VCaP (cell line): Measurements from ENCODE around the gene GSAP.
"Not testable (repeated sequence)": the region's sequence is repeated elsewhere in the genome, so short reads cannot be mapped to it uniquely, and the experiment has no call there.

Experiments
- H3K27ac ChIP-seq: fragments of 450-650 bp; 2 replicates; pipeline ENCODE4 v1.5.1; 2017
- TF ChIP-seq, protein P1 (sequence below): fragments of 450-650 bp; conservative IDR thresholded peaks from 2 replicates; pipeline ENCODE4 v1.5.1; 2017; ENCODE audit warnings: mild to moderate bottlenecking, moderate library complexity

Gene GSAP

DNA sequence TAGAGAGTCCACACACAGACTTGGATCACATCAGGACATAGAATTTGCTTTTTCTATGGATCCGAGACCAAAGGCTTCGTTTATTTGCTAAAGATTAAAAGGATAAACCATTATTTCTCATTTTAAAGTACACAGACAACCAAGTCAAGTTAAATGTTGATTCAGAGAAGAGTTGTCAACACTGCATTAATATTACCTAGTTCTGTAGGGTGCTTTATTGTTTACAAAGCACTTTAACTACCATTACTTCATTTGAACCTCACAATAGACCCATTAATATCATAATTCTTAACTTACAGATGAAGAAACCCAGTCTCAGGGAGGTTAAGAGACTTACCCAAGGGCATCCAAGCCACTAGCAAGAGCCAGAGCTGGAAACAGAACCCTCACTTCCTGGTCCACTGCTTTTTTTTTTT lies 43.2 kb upstream of the GSAP start:
- TF ChIP-seq, protein P1, sequence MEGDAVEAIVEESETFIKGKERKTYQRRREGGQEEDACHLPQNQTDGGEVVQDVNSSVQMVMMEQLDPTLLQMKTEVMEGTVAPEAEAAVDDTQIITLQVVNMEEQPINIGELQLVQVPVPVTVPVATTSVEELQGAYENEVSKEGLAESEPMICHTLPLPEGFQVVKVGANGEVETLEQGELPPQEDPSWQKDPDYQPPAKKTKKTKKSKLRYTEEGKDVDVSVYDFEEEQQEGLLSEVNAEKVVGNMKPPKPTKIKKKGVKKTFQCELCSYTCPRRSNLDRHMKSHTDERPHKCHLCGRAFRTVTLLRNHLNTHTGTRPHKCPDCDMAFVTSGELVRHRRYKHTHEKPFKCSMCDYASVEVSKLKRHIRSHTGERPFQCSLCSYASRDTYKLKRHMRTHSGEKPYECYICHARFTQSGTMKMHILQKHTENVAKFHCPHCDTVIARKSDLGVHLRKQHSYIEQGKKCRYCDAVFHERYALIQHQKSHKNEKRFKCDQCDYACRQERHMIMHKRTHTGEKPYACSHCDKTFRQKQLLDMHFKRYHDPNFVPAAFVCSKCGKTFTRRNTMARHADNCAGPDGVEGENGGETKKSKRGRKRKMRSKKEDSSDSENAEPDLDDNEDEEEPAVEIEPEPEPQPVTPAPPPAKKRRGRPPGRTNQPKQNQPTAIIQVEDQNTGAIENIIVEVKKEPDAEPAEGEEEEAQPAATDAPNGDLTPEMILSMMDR, result no peak
- peak overlapping the region; percentile 47 for H3K27ac ChIP-seq

- TF ChIP-seq, protein P1, result no peak
- peak overlapping the region; percentile 47 for H3K27ac ChIP-seq
Observed at GRCh38 chr7:77458786-77459185, 42.6 kb upstream of the GSAP start.

DNA sequence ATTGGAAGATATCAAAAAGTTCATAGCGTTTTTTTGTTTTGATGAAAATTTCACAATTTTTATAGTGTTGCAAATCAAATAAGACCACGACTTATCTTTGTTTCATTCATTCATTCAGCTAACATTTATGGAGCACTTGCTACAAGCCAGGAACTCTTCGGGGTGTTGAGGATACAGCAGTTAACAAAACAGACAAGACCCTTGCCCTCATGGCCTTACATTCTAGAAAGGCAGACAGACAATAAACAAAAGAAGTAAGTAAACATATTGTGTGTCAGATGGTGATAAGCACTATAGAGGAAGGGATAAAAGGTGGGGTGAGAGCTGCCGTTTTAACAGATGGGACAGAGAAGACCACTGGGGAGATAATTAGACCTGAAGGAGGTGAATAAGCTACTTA lies 41.6 kb upstream of the GSAP start:
- TF ChIP-seq, protein P1, result no peak
- peak overlapping the region; percentile 47 for H3K27ac ChIP-seq

GRCh38 chr7:77456696-77457095 lies 40.5 kb upstream of the GSAP start:
- TF ChIP-seq, protein P1, result no peak
- no peak overlapping the region for H3K27ac ChIP-seq

DNA sequence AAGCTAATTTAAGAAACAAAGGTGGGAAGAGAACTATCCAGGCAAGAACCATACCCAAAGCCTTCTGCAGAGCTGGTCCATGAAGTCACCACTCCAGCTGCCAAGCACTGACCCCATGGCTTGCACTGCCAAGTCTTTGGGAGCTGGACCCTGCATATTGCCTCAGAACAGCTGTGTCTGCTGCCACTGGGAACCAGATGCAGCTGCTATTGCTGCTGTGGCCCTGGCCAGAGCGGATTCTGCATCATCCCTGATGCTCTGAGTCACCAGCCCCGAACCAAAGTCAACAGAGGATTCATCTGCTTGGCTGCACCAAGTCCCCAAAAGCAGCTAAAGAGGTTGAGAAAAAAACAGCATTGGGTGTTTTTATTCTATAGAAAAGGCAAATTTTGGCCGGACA lies 39.2 kb upstream of the GSAP start:
- H3K27ac ChIP-seq, result no peak overlapping the region
- TF ChIP-seq, protein P1, result no peak

GRCh38 chr7:77454802-77455201 lies 38.7 kb upstream of the GSAP start:
- peak overlapping the region; percentile 64 for H3K27ac ChIP-seq
- TF ChIP-seq, protein P1, result no peak

DNA sequence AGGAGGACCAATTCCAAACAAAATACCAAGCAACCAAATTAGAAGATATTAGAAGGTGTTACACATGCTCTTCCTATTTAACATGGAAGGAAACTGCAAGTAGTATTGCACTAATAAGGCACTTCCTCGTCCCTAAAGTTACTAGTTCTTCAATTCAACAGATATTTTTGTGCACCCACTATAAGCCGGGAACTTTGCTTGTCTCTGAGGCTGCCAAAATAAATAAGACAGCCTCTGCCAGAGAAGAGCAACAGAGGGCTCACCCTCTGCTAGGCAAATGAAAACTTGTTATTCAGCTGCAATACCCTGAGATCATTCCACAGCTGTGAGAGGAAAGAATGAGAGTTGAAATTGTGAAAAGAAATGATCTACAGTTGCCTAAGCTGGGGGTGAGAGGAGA lies 37.4 kb upstream of the GSAP start:
- H3K27ac ChIP-seq, result peak overlapping the region; percentile 64

DNA sequence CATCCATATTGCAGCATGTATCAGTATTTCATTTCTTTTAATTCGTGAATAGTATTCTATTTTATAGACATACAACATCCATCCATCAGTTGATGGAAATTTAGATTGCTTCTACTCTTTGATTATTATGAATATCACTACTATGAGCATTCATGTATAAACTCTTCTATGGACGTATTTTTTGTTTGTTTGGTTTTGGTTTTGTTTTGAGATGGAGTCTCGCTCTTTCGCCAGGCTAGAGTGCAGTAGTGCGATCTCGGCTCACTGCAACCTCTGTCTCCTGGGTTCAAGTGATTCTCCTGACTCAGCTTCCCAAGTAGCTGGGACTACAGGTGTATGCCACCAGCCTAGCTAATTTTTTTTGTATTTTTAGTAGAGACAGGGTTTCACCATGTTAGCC lies 35.8 kb upstream of the GSAP start:
- H3K27ac ChIP-seq, result not testable (repeated sequence)

More for the DNA sequence above, 37.4 kb upstream of the GSAP start:
- TF ChIP-seq, protein P1, result no peak
